ENCODE results near the gene KCNAB1.
A peak's percentile ranks its signal among the peaks of the same experiment; 100 is the strongest.

Gene KCNAB1

DNA sequence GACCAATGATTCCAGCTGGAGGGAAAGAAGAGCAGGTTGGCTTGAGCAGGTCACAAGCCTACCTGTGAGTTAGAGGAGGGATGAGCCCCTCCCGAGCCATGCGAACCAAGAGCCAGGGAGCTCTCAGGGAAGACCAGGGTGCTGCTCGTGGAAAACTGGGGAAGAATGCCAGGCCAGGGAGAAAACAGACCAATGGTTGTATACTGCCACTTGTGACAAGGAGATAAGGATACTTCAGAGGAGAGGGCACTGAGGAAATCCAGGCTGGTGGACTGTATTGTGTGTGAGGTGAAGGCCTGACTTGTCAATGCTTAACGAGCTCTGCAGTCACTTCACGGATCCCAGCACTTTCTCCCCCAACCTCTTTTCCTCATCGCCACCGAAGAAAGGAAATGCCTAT is 256.9 kb downstream of the KCNAB1 start:
- no peak for DNase-seq

- no peak for DNase-seq
Measured at GRCh38 chr3:156377718-156378117, 257.3 kb downstream of the KCNAB1 start.

DNA sequence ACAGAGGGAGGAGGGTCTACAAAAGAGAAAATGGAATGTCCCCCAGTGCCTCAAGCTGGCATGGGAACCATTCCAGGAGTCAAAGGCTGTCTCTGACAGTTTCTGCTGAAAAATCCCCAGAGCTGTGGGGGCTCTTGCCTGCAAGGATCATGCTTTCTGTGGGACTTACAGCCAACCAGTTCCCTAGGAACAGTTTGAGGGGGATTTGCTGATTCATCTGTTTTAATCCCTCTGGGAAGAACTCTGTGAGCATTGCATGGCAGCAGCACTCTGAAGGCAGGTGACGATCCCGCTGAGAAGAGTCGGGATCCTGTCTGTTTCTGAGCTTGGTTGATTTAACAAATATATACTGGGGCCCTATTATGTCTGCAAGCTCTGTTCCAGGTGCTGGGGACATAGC is 258.5 kb downstream of the KCNAB1 start:
- no peak for DNase-seq

DNA sequence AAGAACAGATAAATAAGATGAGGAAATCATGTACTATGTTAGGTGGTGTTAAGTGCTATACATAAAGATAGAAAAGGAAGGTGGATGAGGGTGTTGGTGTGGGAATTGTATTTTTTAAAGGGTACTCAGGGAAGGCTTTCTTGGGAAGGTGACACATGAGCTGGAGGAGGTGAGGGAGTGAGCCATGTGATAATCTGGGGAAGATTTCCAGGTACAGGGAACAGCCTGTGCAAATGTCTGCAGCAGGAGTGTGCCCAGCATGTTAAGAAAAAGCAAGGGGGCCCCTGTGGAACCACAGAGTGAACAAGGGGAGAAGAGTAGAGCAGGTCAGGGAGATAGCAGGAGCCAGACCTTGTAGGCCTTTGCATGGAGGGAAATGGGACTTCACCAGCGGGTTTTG is 258.9 kb downstream of the KCNAB1 start:
- DNase-seq = no peak

DNA sequence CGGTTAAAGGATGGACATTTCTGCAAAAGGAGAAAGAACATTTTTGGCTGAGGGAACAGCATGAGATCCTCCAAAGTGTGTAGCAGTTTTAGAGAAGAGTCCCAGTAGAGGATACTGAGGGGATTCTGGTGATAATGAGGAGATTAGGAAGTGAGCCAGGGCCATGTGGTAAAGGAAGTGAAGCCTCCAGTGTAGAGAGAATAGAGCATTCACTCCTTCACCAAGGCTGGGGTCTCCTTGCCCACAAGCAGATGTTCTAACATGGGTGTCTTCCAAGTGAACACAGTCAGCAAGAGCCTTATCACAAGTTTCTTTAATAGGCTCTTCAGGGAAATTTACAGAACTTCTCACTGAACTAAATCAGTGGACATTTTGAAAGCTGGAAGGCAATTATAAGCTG is 260.9 kb downstream of the KCNAB1 start:
- no peak for DNase-seq

DNA sequence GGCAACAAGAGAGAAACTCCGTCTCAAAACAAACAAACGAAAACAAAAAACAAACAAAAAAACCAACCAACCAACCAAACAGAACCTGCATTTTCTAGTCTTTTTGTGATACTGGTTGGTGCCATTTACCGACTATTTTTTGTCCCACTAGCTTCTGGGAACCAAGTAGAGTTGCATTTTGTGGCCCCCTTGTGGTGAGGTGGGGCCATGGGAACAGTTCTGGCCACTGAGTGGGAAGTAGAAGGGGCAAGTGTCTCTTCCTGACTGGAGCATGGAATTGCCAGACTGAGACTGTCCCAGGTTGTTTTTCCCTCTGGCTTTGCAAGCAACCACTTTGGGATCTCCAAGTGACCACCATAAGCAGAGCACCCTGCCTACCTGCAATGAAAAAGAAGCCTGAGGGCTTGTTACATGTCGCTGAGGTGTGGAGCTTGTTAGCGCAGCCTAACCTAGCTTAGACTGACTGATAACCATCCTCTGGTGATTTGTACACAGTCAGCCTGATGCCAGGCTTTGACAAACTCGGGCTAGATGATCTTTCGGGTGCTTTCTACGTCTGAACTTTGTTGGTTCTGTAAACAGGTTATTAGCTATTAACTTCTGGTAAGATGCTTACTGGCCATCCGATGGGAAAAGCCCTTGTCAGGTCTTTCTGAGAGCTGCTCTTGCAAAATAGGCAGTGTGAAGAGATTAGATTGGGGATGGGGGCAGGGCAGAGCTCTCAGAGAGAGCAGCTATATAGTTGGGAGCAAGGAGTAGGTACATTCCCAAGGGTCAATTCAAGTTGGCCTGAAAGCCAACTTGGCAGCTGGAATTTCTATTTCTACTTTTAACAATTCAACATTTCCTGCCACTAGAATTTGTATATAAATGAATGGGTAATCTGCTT is 262.3 kb downstream of the KCNAB1 start:
- DNase-seq = peak; percentile 28

DNA sequence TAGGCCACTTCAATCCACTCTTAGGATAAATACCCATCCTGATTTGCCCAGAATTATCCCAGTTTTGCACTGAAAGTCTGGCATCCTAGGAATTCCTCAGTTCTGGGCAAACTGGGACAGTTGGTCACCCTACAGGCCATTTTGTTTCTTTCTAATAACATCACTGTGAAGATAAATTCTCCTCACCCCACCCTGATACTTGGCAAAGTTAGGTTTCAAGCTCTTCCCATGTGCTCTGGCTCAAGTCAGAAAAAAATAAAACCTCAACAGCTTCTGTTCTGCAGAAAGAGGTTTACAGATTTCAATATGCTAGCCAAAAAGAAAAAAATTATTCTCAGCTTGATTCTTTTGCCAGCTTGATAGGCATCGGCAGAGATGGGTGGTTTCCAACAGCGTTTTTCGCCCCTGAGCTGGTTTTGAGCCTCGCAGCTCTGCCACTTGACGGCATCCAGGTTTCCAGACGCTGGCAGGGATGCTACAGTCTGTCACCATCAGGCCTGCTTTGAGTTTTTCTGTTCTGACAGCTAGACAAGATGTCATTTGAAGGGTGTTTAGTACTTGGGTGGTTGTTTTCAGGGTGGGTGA is 263.2 kb downstream of the KCNAB1 start:
- DNase-seq = no peak

DNA sequence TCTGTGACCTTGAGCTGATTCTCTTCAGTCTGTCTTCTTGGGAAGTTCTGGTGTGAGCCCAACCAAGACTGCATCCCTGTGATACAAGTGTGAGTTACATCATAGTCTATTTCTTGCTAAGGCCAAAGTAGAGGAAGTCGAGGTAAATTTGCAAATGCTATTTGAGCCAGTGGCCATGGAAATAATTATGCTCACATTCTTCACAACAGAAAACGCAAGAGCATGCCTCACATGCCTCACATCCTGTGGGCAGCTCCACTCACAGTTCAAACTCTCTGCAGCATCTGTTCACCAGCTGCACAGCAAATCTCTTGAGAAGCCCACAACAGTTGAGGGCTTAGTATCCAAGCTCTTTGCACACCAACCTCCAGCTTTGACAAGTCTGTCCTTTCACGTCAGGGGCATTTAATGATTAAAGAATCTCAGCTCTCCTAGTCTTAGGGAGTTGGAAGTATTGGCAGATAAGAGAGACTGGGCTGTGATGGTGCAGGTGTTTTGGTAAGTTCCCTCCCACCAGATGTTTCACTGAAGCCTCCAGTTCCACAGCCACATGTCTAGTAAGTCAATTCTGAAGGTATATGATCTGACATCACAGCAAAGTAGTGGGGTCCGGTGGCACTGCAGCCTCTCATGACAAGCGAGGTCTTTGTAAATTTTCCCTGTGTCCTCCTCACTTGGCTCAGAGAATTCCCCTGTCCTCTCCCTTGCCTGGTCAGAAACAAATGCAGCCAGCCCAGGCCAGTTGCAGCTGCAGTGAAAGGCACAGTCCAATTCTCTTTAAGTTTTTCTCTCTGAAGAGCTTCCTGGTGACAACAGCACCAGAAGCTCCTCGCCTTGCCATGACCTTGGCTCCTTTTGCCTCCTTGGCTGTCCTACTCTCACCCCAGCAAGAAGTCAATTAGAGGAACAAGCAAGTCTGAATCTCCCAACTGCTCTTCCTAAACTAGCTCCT is 268.4 kb downstream of the KCNAB1 start:
- DNase-seq = peak; percentile 98

GRCh38 chr3:156389449-156389950 is 269.1 kb downstream of the KCNAB1 start:
- no peak for DNase-seq

- no peak for DNase-seq
Measured at GRCh38 chr3:156390846-156391245, 270.5 kb downstream of the KCNAB1 start.

DNA sequence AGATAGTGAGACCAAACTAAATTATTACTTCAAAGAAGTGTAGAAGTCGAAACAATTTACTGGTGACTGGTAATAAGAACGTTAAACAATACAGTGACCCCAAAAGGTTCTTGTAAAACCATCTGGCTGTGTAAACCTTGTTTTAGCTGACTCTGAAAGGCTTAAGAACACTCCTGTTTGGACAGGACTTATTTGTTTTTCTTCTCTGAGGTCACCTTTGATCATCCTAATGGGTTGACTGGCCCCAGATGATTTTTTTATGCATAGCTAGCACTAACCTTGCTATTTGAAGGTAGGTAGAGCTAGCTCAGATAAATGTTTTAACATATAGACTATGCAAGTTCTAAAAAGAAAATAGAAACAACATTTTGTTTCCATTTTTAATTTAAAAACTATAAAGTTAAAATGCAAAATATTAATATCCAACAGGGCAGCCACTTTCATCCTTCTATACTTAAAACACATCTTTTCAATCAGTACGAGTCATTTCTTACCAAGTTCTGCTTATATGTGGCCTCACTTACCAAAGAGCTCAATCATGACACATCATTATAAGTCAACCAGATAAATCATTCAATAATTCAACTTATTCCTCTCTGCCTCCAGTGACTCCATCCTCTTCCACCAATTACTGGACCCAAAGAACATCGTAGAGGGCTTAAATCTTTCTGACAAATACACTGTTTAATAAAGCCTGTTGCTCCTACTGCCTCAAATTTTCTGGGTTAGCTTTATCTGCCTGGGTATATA is 275.8 kb downstream of the KCNAB1 start:
- DNase-seq = peak; percentile 48

DNA sequence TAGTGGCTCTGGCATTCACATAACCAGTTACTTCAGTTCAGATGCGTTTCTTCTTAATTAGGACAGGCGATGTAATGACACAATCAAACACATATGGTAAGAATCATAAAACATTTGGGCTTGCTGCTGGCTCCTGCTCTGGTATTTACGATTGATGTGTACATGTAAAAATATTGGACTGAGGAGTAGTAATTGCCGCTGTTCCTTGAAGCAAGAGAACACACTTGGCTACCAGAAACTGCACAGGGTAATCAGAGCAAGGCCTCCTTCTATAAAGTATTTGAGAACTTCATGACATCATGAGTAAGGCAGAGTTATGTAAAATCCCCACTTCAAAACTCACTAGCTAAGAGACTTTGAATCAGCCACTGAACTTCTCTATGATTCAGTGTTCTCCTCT is 276.5 kb downstream of the KCNAB1 start:
- peak; percentile 69 for DNase-seq

DNA sequence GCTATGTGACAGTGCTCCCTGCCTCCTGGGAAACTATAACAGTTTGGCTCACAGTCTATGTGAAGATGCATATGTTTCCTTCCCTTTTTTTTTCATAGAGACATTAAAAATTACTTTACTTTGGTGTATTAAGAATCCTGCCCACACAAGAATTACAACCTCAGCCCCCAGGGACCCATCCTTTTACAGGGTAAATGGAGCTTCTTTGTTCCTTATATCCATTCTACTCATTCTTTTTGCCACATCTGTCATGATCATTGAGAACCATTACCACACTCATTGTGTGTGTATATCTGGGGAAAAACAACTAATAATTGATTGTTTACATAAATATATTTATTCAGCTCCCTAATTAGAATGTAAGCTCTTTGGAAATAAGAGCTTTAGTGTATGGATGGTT is 277.2 kb downstream of the KCNAB1 start:
- no peak for DNase-seq

DNA sequence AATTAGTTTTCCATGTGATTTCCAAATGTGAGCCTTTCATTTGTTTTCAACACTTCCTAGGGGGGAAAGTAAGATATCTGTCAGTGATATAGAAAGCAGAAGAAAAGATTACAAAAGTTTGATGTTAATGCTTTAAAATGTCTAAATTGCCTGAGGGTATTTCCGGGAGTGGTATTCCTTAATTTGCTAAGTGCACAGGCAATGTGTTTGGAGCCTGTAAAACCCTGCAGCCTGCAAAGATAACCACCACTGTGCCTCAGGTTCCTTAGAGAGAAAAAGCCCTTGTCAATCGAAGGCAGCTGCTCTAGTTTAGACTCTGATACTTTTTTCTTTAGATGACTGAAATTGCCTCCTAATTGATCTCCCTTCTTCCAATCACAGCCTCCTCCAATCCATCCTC is 279.7 kb downstream of the KCNAB1 start:
- DNase-seq = no peak

DNA sequence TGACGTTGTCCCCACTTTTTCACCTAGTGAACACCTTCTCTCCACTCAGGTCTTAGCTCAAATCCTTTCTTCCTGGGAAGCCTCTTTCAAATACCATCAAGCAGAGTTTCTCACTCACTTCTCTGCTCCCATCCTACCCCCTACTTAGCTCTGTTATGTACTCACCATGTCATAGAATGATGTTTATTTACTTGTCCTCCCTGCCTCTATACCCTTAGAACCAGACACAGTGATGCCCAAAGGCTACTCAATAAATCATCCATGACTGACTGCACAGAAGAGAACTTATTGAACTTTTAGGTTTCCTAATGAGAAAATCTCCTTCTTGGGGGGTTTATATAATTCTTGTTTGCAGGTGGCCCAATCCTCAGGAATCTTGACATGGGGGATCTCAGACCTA is 280.4 kb downstream of the KCNAB1 start:
- DNase-seq = no peak

GRCh38 chr3:156404217-156404616 is 283.8 kb downstream of the KCNAB1 start:
- DNase-seq = no peak

DNA sequence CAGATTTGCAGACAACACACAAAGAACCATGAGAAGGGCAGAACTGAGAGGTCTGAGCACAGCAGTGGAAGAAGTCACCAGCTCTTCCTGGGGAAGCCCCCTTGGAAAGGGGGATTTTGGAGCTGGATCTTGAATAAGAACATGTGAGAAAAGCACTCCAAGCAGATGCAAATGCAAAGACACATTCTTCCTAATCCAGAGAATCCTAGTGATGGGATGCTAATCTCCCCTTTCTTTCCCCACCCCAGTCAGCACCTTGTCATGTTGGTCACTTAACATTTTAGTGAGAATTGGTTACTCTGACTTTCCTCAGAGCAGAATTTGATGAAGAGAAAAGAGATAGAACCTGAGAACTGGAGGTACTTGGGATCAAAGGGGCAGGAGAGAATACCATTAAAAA is 286.0 kb downstream of the KCNAB1 start:
- DNase-seq = no peak

DNA sequence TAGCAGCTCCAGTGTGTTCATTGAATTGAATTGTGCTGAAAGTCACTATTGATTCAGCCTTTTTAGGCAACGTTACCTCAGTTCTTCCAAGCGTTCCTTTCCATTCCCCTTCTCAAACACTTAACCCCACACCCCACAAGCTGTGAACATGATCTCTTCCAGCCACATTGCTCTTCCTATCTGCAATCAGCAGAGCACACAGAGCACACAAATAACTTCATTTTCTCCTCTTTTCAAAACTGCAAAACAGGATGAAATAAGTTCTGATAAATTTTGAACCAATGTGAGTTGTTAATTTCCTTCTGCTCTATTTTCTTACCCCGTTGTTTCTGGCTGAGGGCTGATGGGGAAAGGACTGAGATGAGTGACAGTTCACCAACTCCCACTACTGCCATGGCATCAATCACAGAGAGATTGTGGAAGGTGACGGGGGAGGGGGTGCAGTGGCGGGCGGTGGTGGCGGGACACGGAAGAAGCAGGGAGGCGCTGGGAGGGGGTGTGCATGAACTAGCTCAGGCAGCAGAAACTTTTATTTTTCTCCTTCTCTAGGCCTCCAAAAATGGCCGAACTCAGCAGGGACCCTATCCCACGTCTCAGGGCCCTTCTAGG is 287.3 kb downstream of the KCNAB1 start:
- no peak for DNase-seq

GRCh38 chr3:156409694-156410093 is 289.3 kb downstream of the KCNAB1 start:
- no peak for DNase-seq

DNA sequence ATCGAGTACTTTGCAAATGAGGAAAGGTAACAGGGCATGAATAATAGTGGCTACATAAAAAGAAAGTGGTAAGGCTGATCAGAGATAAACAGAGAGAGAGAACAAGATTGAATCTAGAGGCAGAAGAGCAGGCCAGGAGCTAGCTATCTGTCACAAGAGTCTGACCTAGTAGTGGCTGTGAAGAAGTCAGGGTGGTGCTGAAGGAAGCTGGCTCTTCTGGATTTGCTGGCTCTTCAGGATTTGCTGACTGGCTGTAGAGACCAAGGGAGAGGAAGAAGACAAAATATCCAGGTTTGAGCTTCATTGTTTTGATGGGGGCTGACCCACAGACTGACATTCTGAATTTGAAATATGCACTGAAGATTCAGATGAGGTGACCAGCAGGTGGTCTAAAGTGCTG is 292.2 kb downstream of the KCNAB1 start:
- DNase-seq = no peak

DNA sequence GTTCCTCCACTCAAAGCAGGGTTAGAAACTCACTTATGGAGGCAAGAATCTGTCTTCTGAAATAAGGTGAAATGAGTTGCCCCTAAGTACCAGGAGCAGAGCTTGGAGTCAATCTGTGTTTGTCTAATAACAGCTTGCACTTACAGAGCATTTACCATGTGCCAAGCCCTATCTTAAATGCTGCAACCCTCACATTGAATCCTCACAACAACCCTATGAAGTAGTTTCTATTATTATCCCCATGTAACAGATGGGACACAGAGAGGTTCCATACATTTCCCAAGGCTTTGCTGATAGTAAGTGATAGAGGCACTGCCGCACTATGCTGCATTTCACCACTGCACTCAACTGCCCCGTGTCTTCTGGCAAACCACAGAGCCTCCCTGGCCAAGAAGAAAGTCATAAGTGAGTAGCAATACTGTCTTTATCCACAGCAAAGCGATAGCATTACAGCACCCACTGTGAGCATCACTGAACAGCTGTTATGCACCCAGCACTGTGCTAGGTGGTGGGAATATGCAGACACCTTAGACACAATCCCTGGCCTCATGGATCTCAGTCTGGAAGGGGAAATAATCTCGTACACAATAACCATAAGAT is 293.0 kb downstream of the KCNAB1 start:
- DNase-seq = no peak

Data from fibroblast of upper back skin (primary cell).